NCI-H345 treated with DMSO at 0.1 percent for 48 hours (cell line): ENCODE data around the gene ACBD6.

Source experiments
- DNase-seq: peaks from one replicate; lab custom pipeline; 2025; ENCODE audit not compliant: unreplicated experiment; lab: John Stamatoyannopoulos, UW

ACBD6 gene

GRCh38 chr1:180258290-180258689 lies 244.1 kb downstream of the ACBD6 start:
- no peak for DNase-seq

- no peak for DNase-seq
Observed at GRCh38 chr1:180257486-180257885, 244.9 kb downstream of the ACBD6 start.

GRCh38 chr1:180257028-180257386 lies 245.4 kb downstream of the ACBD6 start:
- DNase-seq: no peak

- DNase-seq: no peak
Observed at GRCh38 chr1:180256341-180257027, 245.9 kb downstream of the ACBD6 start.

- DNase-seq: no peak
Observed at GRCh38 chr1:180255536-180256340, 246.6 kb downstream of the ACBD6 start.

GRCh38 chr1:180254854-180255253 lies 247.5 kb downstream of the ACBD6 start:
- DNase-seq: no peak

GRCh38 chr1:180254496-180254819 lies 247.9 kb downstream of the ACBD6 start:
- no peak for DNase-seq

GRCh38 chr1:180253585-180254495 lies 248.5 kb downstream of the ACBD6 start:
- DNase-seq: no peak

GRCh38 chr1:180252638-180253536 lies 249.5 kb downstream of the ACBD6 start:
- DNase-seq: peak; percentile 21

- DNase-seq: no peak
Observed at GRCh38 chr1:180251526-180252305, 250.7 kb downstream of the ACBD6 start.

- DNase-seq: no peak
Observed at GRCh38 chr1:180250883-180251509, 251.4 kb downstream of the ACBD6 start.

- DNase-seq: no peak
Observed at GRCh38 chr1:180250499-180250770, 251.9 kb downstream of the ACBD6 start.

GRCh38 chr1:180249725-180250498 lies 252.5 kb downstream of the ACBD6 start:
- DNase-seq: no peak

- DNase-seq: no peak
Observed at GRCh38 chr1:180248731-180249681, 253.4 kb downstream of the ACBD6 start.

- DNase-seq: no peak
Observed at GRCh38 chr1:180248176-180248575, 254.2 kb downstream of the ACBD6 start.

- no peak for DNase-seq
Observed at GRCh38 chr1:180247580-180247979, 254.8 kb downstream of the ACBD6 start.

GRCh38 chr1:180247061-180247460 lies 255.3 kb downstream of the ACBD6 start:
- no peak for DNase-seq

GRCh38 chr1:180246579-180246978 lies 255.8 kb downstream of the ACBD6 start:
- DNase-seq: no peak
